GM19240 (cell line): Measurements from ENCODE around the gene POGLUT2.

Experiments used
- DNase-seq: peaks from one replicate; pipeline ENCODE4 v3.0.0; 2011; ENCODE audit warnings: low spot score; ENCODE audit not compliant: insufficient read length

Gene POGLUT2

GRCh38 chr13:102798581-102799425 is at the start of gene POGLUT2, which contains the start of gene BIVM:
TSS of gene POGLUT2 (minus strand) at chr13:102798976. CDS start at chr13:102798670, 306 bp downstream.
TSS of gene BIVM (plus strand) at chr13:102799119. CDS start at chr13:102807268, 8,149 bp downstream.
- DNase-seq: peak; percentile 69

- no peak for DNase-seq
Measured at GRCh38 chr13:102847272-102848234, 48.8 kb upstream of the POGLUT2 start.

- DNase-seq: no peak
Measured at GRCh38 chr13:102846261-102847015, 47.7 kb upstream of the POGLUT2 start.

GRCh38 chr13:102845630-102846260 is 47.0 kb upstream of the POGLUT2 start, which contains the start of gene ERCC5:
TSS of gene ERCC5 (plus strand) at chr13:102846032. CDS start at chr13:102846267, 235 bp downstream.
- peak; percentile 28 for DNase-seq

- DNase-seq: no peak
Measured at GRCh38 chr13:102845289-102845629, 46.5 kb upstream of the POGLUT2 start.

- no peak for DNase-seq
Measured at GRCh38 chr13:102839462-102839861, 40.7 kb upstream of the POGLUT2 start.

- DNase-seq: no peak
Measured at GRCh38 chr13:102838982-102839381, 40.2 kb upstream of the POGLUT2 start.

GRCh38 chr13:102838273-102838672 is 39.5 kb upstream of the POGLUT2 start:
- DNase-seq: no peak

- no peak for DNase-seq
Measured at GRCh38 chr13:102836471-102836870, 37.7 kb upstream of the POGLUT2 start.

- no peak for DNase-seq
Measured at GRCh38 chr13:102830646-102831045, 31.9 kb upstream of the POGLUT2 start.

- DNase-seq: no peak
Measured at GRCh38 chr13:102825921-102826706, 27.3 kb upstream of the POGLUT2 start.

GRCh38 chr13:102825400-102825799 is 26.6 kb upstream of the POGLUT2 start:
- no peak for DNase-seq

GRCh38 chr13:102817907-102818306 is 19.1 kb upstream of the POGLUT2 start:
- DNase-seq: no peak

GRCh38 chr13:102817241-102817640 is 18.5 kb upstream of the POGLUT2 start:
- DNase-seq: no peak

GRCh38 chr13:102816708-102817107 is 17.9 kb upstream of the POGLUT2 start:
- DNase-seq: no peak

- DNase-seq: no peak
Measured at GRCh38 chr13:102815788-102816187, 17.0 kb upstream of the POGLUT2 start.

- no peak for DNase-seq
Measured at GRCh38 chr13:102814793-102815192, 16.0 kb upstream of the POGLUT2 start.

GRCh38 chr13:102814025-102814607 is 15.3 kb upstream of the POGLUT2 start:
- no peak for DNase-seq

GRCh38 chr13:102812611-102813287 is 14.0 kb upstream of the POGLUT2 start:
- no peak for DNase-seq
